NCI-H146 treated with DMSO at 0.1 percent for 48 hours (cell line): ENCODE results near the gene ZNHIT2.

ENCODE experiments used
- DNase-seq: peaks from one replicate; lab custom pipeline; 2025; ENCODE audit not compliant: unreplicated experiment; lab: John Stamatoyannopoulos, UW

Gene ZNHIT2

GRCh38 chr11:65107751-65108468 is 9.6 kb downstream of the ZNHIT2 start:
- DNase-seq, result no peak

- DNase-seq, result no peak
Observed at GRCh38 chr11:65107078-65107477, 10.4 kb downstream of the ZNHIT2 start.

GRCh38 chr11:65104628-65105027 is 12.9 kb downstream of the ZNHIT2 start:
- no peak for DNase-seq

GRCh38 chr11:65103476-65103875 is 14.0 kb downstream of the ZNHIT2 start:
- no peak for DNase-seq

- no peak for DNase-seq
Observed at GRCh38 chr11:65102142-65103095, 15.1 kb downstream of the ZNHIT2 start.

GRCh38 chr11:65100674-65101350 is 16.7 kb downstream of the ZNHIT2 start:
- no peak for DNase-seq

- no peak for DNase-seq
Observed at GRCh38 chr11:65096926-65097325, 20.6 kb downstream of the ZNHIT2 start.

- peak; percentile 83 for DNase-seq
Observed at GRCh38 chr11:65095974-65096806, 21.3 kb downstream of the ZNHIT2 start, which contains the start of gene VPS51. Gene VPS51, plus strand, starts transcription at chr11:65096214. Its CDS starts 37 bp downstream, at chr11:65096251.

- no peak for DNase-seq
Observed at GRCh38 chr11:65095427-65095826, 22.1 kb downstream of the ZNHIT2 start.

- no peak for DNase-seq
Observed at GRCh38 chr11:65090628-65091027, 26.9 kb downstream of the ZNHIT2 start.

GRCh38 chr11:65089621-65090020 is 27.9 kb downstream of the ZNHIT2 start:
- DNase-seq, result no peak

- DNase-seq, result no peak
Observed at GRCh38 chr11:65087827-65088226, 29.7 kb downstream of the ZNHIT2 start.

GRCh38 chr11:65087216-65087615 is 30.3 kb downstream of the ZNHIT2 start:
- DNase-seq, result no peak

GRCh38 chr11:65086809-65087208 is 30.7 kb downstream of the ZNHIT2 start:
- DNase-seq, result no peak

GRCh38 chr11:65085446-65085845 is 32.1 kb downstream of the ZNHIT2 start:
- no peak for DNase-seq

- no peak for DNase-seq
Observed at GRCh38 chr11:65084598-65085375, 32.7 kb downstream of the ZNHIT2 start.

- DNase-seq, result peak; percentile 87
Observed at GRCh38 chr11:65083834-65084597, 33.5 kb downstream of the ZNHIT2 start, which contains the start of the genes CDCA5 and ZFPL1. Gene CDCA5, minus strand, starts transcription at chr11:65084040. Its CDS starts 62 bp downstream, at chr11:65083978. Gene ZFPL1, plus strand, starts transcription at chr11:65084222. Its CDS starts 477 bp downstream, at chr11:65084699.

- DNase-seq, result no peak
Observed at GRCh38 chr11:65083134-65083833, 34.2 kb downstream of the ZNHIT2 start.
